ENCODE data around the gene EXOC8.
A peak's percentile ranks its signal among the peaks of the same experiment; 100 is the strongest.
"Not testable (repeated sequence)": the region's sequence is repeated elsewhere in the genome, so short reads cannot be mapped to it uniquely, and the experiment has no call there.

Gene EXOC8

GRCh38 chr1:231354330-231355020 is 16.8 kb upstream of the EXOC8 start:
- WGBS, 2 experiments, result 95 to 96% methylated on average over 2 to 3 of the region's 5 CpGs
- no peaks in the 10 kb centered on the region for H3K9me3 ChIP-seq (ENCODE audit: control insufficient read depth, low read length)
- H3K4me3 ChIP-seq (ENCODE audit: insufficient read depth, low read depth, low read length), result no peak overlapping the region
- no peaks in the 10 kb centered on the region for H3K27me3 ChIP-seq (ENCODE audit: control insufficient read depth, insufficient read depth, low read length, poor library complexity, severe bottlenecking)
- peaks cover 9% of the 10 kb centered on the region for H3K36me3 ChIP-seq (ENCODE audit: control insufficient read depth, insufficient read depth, low read length)
- H3K27ac ChIP-seq (ENCODE audit: insufficient read depth, low read depth, low read length, poor library complexity, severe bottlenecking), result no peak overlapping the region
- H3K4me1 ChIP-seq (ENCODE audit: control insufficient read depth, insufficient read depth, low read length), result no peaks in the 10 kb centered on the region

- Histone ChIP-seq H3K27ac (ENCODE audit: insufficient read depth, low read depth, low read length, poor library complexity, severe bottlenecking) (no peak overlapping the region), H3K4me3 (ENCODE audit: insufficient read depth, low read depth, low read length) (no peak overlapping the region), H3K9me3 (ENCODE audit: control insufficient read depth, low read length) (no peaks in the 10 kb centered on the region), H3K27me3 (ENCODE audit: control insufficient read depth, insufficient read depth, low read length, poor library complexity, severe bottlenecking) (no peaks in the 10 kb centered on the region), H3K36me3 (ENCODE audit: control insufficient read depth, insufficient read depth, low read length) (peaks cover 13% of the 10 kb centered on the region), H3K4me1 (ENCODE audit: control insufficient read depth, insufficient read depth, low read length) (no peaks in the 10 kb centered on the region)
- WGBS, 2 experiments, result 92 to 94% methylated on average over 2 of the region's 2 CpGs
Observed at GRCh38 chr1:231353086-231353485, 15.4 kb upstream of the EXOC8 start.

GRCh38 chr1:231351816-231352215 is 14.2 kb upstream of the EXOC8 start:
- no peaks in the 10 kb centered on the region for H3K27me3 ChIP-seq (ENCODE audit: control insufficient read depth, insufficient read depth, low read length, poor library complexity, severe bottlenecking)
- H3K36me3 ChIP-seq (ENCODE audit: control insufficient read depth, insufficient read depth, low read length), result peaks cover 13% of the 10 kb centered on the region
- H3K27ac ChIP-seq (ENCODE audit: insufficient read depth, low read depth, low read length, poor library complexity, severe bottlenecking), result no peak overlapping the region
- H3K4me1 ChIP-seq (ENCODE audit: control insufficient read depth, insufficient read depth, low read length), result no peaks in the 10 kb centered on the region
- H3K9me3 ChIP-seq (ENCODE audit: control insufficient read depth, low read length), result no peaks in the 10 kb centered on the region
- H3K4me3 ChIP-seq (ENCODE audit: insufficient read depth, low read depth, low read length), result no peak overlapping the region
- no CpG with 5 or more reads among the region's 2 CpGs for WGBS, 2 experiments

DNA sequence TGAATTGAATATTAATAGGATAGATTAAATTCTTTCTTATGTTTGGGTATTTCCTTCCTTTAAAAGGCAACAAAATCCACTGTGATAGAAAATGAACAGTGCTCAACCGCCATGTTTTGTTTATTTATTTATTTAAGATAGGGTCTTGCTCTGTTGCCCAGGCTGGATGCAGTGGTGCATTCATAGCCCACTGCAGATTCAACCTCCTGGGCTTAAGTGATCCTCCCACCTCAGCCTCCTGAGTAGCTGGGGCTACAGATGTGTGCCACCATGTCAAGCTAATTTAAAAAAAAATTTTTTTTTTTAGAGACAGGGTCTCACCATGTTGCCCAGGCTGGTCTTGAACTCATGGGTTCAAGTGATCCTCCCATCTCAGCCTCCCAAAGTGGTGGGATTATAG is 11.2 kb upstream of the EXOC8 start:
- peaks cover 22% of the 10 kb centered on the region for H3K36me3 ChIP-seq (ENCODE audit: control insufficient read depth, insufficient read depth, low read length)
- H3K27me3 ChIP-seq (ENCODE audit: control insufficient read depth, insufficient read depth, low read length, poor library complexity, severe bottlenecking), result not testable (repeated sequence)
- WGBS, 2 experiments, result 92 to 100% methylated on average over 1 of the region's 1 CpG

DNA sequence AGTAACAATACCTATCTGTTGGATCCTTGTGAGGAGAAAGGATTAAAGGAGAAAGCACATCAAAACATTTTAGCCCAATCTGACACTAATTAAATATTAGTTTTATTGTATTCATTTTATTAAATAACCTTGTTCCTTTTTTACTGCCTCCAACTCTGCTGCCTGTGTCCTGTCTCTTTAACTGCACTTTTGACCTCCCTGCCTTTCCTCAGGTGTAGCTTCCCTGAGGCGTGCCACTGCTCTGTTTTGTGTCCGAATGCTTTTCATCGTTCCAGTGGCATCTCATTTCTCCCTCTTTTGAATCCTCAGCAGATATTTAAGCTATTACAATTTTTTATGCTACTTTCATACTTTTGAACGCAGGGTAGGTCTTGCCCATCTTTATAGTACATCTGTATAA is 10.8 kb upstream of the EXOC8 start:
- Histone ChIP-seq H3K4me3 (ENCODE audit: insufficient read depth, low read depth, low read length) (no peak overlapping the region), H3K36me3 (ENCODE audit: control insufficient read depth, insufficient read depth, low read length) (peaks cover 22% of the 10 kb centered on the region), H3K27ac (ENCODE audit: insufficient read depth, low read depth, low read length, poor library complexity, severe bottlenecking) (no peak overlapping the region), H3K27me3 (ENCODE audit: control insufficient read depth, insufficient read depth, low read length, poor library complexity, severe bottlenecking) (no peaks in the 10 kb centered on the region), H3K9me3 (ENCODE audit: control insufficient read depth, low read length) (no peaks in the 10 kb centered on the region), H3K4me1 (ENCODE audit: control insufficient read depth, insufficient read depth, low read length) (no peaks in the 10 kb centered on the region)
- whole genome bisulfite sequencing, 2 experiments, result 96 to 100% methylated on average over 3 of the region's 4 CpGs

More for the DNA sequence above, 11.2 kb upstream of the EXOC8 start:
- not testable (repeated sequence) for H3K4me3 ChIP-seq (ENCODE audit: insufficient read depth, low read depth, low read length); H3K27ac ChIP-seq (ENCODE audit: insufficient read depth, low read depth, low read length, poor library complexity, severe bottlenecking); H3K9me3 ChIP-seq (ENCODE audit: control insufficient read depth, low read length); H3K4me1 ChIP-seq (ENCODE audit: control insufficient read depth, insufficient read depth, low read length)

- H3K27ac ChIP-seq (ENCODE audit: insufficient read depth, low read depth, low read length, poor library complexity, severe bottlenecking), result no peak overlapping the region
- H3K9me3 ChIP-seq (ENCODE audit: control insufficient read depth, low read length), result no peaks in the 10 kb centered on the region
- WGBS, 2 experiments, result 94 to 98% methylated on average over 3 to 4 of the region's 4 CpGs
Observed at GRCh38 chr1:231347961-231348360, 10.3 kb upstream of the EXOC8 start.

DNA sequence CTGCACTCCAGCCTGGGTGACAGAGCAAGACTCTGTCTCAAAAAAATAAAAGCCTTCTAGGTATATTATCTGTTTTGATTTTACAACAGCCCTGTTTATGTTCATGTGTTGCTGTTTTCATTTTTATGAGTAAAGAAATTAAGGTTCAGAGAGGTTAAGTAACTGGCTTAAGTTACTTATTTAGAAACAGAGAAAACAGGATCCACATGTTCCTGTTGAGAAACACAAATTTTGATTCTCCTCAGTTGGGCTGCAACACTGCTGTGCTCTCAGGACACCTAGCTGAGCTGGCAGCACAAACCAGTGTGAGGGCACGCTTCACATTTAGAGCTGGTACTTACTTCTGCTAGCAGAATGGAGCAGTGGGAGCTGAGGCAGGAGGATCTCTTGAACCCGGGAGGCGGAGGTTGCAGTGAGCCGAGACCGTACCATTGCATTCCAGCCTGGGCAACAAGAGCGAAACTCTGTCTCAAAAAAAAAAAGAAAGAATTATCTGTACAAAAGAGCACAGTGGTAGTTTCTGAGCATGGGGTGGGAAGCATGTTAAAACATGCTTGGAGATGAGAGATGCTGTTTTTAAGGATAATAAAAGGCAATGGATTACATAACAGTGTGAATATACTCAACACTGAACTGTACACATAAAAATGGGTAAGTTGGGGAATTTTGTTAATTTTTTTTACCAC is 2.8 kb upstream of the EXOC8 start:
- WGBS, 2 experiments, result 96% methylated on average over 6 of the region's 6 CpGs
- Histone ChIP-seq H3K4me3 (ENCODE audit: insufficient read depth, low read depth, low read length) (no peak overlapping the region), H3K4me1 (ENCODE audit: control insufficient read depth, insufficient read depth, low read length) (peaks cover 17% of the 10 kb centered on the region), H3K27ac (ENCODE audit: insufficient read depth, low read depth, low read length, poor library complexity, severe bottlenecking) (no peak overlapping the region), H3K36me3 (ENCODE audit: control insufficient read depth, insufficient read depth, low read length) (peaks cover 12% of the 10 kb centered on the region), H3K27me3 (ENCODE audit: control insufficient read depth, insufficient read depth, low read length, poor library complexity, severe bottlenecking) (no peaks in the 10 kb centered on the region), H3K9me3 (ENCODE audit: control insufficient read depth, low read length) (no peaks in the 10 kb centered on the region)

More at GRCh38 chr1:231347961-231348360, 10.3 kb upstream of the EXOC8 start:
- Histone ChIP-seq H3K27me3 (ENCODE audit: control insufficient read depth, insufficient read depth, low read length, poor library complexity, severe bottlenecking) (no peaks in the 10 kb centered on the region), H3K36me3 (ENCODE audit: control insufficient read depth, insufficient read depth, low read length) (peaks cover 22% of the 10 kb centered on the region), H3K4me3 (ENCODE audit: insufficient read depth, low read depth, low read length) (no peak overlapping the region), H3K4me1 (ENCODE audit: control insufficient read depth, insufficient read depth, low read length) (no peaks in the 10 kb centered on the region)

DNA sequence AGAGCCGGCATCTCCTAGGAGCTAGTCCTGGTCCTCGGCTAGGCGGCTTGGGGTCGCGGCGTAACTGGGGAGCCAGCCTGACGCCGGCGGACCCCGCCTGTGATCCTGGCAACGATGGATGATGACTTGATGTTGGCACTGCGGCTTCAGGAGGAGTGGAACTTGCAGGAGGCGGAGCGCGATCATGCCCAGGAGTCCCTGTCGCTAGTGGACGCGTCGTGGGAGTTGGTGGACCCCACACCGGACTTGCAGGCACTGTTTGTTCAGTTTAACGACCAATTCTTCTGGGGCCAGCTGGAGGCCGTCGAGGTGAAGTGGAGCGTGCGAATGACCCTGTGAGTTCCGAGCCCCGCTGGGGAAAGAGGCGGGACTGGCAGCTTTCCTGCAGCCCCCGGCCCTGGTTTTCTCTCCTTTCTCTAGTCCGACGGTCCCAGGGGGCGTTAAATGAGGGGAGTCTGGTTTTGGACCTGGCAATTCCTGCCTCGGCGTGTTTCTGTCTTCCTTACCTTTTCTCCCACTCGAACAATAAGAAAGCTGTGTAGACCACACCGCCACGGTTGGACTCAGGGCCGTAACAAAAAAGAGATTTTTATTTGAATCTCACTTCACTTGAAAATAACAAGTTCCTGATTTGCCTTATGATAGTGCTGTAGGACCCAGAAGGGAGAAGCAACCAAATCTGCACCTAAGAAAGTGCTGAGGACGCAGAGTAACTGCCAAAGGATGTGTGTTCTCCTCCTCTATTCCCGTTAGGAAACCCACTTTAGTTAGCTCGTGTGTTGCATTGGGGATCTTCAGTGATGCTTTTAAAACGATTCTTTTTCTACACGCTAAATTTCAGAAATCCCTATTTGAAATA is 847 bp upstream of the EXOC8 start, which contains the start of gene SPRTN:
Gene SPRTN (plus strand): TSS at position 24 of the 859 bp plus-strand sequence. CDS start 91 bp downstream, at position 115.
- H3K9me3 ChIP-seq (ENCODE audit: control insufficient read depth, low read length), result no peaks in the 10 kb centered on the region
- peak within 1 kb of the TSS; percentile 80 for H3K27ac ChIP-seq (ENCODE audit: insufficient read depth, low read depth, low read length, poor library complexity, severe bottlenecking)
- no peaks in the 10 kb centered on the region for H3K27me3 ChIP-seq (ENCODE audit: control insufficient read depth, insufficient read depth, low read length, poor library complexity, severe bottlenecking)
- 2% methylated on average over 43 of the region's 43 CpGs for WGBS, 2 experiments
- H3K4me3 ChIP-seq (ENCODE audit: insufficient read depth, low read depth, low read length), result peak within 1 kb of the TSS; percentile 76
- peaks cover 6% of the 10 kb centered on the region for H3K36me3 ChIP-seq (ENCODE audit: control insufficient read depth, insufficient read depth, low read length)
- H3K4me1 ChIP-seq (ENCODE audit: control insufficient read depth, insufficient read depth, low read length), result peaks cover 24% of the 10 kb centered on the region

DNA sequence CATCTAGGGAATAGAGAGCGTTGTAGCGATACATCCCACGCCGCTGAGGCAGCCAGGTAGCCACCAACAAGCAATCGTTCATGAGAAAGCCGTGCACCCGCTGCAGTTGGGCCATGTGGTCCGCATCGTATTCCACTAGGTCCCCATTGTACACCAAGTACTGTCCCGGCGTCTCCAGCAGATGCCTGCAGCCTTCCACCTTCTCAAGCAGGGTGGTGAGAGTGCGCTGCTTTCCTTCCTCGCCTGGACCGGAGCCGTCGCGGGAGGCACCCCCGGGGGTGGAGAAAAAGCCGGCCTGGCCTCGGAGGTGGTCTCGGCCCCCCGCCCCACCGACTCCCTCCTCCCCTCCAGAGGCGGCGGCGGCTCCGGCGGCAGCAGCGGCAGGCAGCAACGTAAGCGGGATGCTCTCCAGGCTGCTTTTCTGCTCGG is 595 bp downstream of the EXOC8 start:
- Histone ChIP-seq H3K4me3 (ENCODE audit: insufficient read depth, low read depth, low read length) (peak overlapping the region; percentile 76), H3K27ac (ENCODE audit: insufficient read depth, low read depth, low read length, poor library complexity, severe bottlenecking) (peak overlapping the region; percentile 58), H3K27me3 (ENCODE audit: control insufficient read depth, insufficient read depth, low read length, poor library complexity, severe bottlenecking) (no peaks in the 10 kb centered on the region), H3K36me3 (ENCODE audit: control insufficient read depth, insufficient read depth, low read length) (peaks cover 3% of the 10 kb centered on the region), H3K9me3 (ENCODE audit: control insufficient read depth, low read length) (no peaks in the 10 kb centered on the region), H3K4me1 (ENCODE audit: control insufficient read depth, insufficient read depth, low read length) (peaks cover 24% of the 10 kb centered on the region)
- 2% methylated on average over 32 of the region's 32 CpGs for WGBS, 2 experiments
